ENCODE measurements around the gene SLC28A2. TPM values are rescaled to one million over a fixed set of nuclear protein-coding genes. Genes with fewer than 3 reads are reported as not detected.
A peak's percentile ranks its signal among the peaks of the same experiment; 100 is the strongest.
"Not testable (repeated sequence)": the region's sequence is repeated elsewhere in the genome, so short reads cannot be mapped to it uniquely, and the experiment has no call there.

The SLC28A2 gene
- total and polyA plus RNA-seq, 9 donors = 0.10 to 1.0 (median 0.17) TPM; not detected in 3

- H3K4me1 ChIP-seq (ENCODE audit: control insufficient read depth, insufficient read depth, low read length) = no peaks in the 10 kb centered on the region
- DNase-seq = no peak
- H3K4me3 ChIP-seq (ENCODE audit: low read length) = no peak overlapping the region
- H3K27me3 ChIP-seq (ENCODE audit: control insufficient read depth, insufficient read depth, low read length) = no peaks in the 10 kb centered on the region
- H3K36me3 ChIP-seq (ENCODE audit: control insufficient read depth, insufficient read depth, low read length) = no peaks in the 10 kb centered on the region
- no peaks in the 10 kb centered on the region for H3K9me3 ChIP-seq (replicated peaks; ENCODE audit: control insufficient read depth, low read depth, low read length)
- 56% methylated on average over 2 of the region's 6 CpGs for WGBS (ENCODE audit: insufficient coverage)
- no peak overlapping the region for H3K27ac ChIP-seq (ENCODE audit: low read length)
Observed at GRCh38 chr15:45288947-45289346, 36.9 kb downstream of the SLC28A2 start.

- WGBS (ENCODE audit: insufficient coverage) = 47% methylated on average over 3 of the region's 9 CpGs
Observed at GRCh38 chr15:45291822-45292582, 40.0 kb downstream of the SLC28A2 start.

GRCh38 chr15:45293326-45293725 lies 41.3 kb downstream of the SLC28A2 start:
- not testable (repeated sequence) for H3K4me3 ChIP-seq (ENCODE audit: low read length); H3K4me1 ChIP-seq (ENCODE audit: control insufficient read depth, insufficient read depth, low read length); H3K9me3 ChIP-seq (replicated peaks; ENCODE audit: control insufficient read depth, low read depth, low read length); DNase-seq; H3K27ac ChIP-seq (ENCODE audit: low read length); H3K36me3 ChIP-seq (ENCODE audit: control insufficient read depth, insufficient read depth, low read length); H3K27me3 ChIP-seq (ENCODE audit: control insufficient read depth, insufficient read depth, low read length)
- WGBS (ENCODE audit: insufficient coverage) = 90% methylated on average over 5 of the region's 27 CpGs

More at GRCh38 chr15:45291822-45292582, 40.0 kb downstream of the SLC28A2 start:
- H3K27me3 ChIP-seq (ENCODE audit: control insufficient read depth, insufficient read depth, low read length) = no peaks in the 10 kb centered on the region
- no peaks in the 10 kb centered on the region for H3K4me1 ChIP-seq (ENCODE audit: control insufficient read depth, insufficient read depth, low read length)
- no peaks in the 10 kb centered on the region for H3K36me3 ChIP-seq (ENCODE audit: control insufficient read depth, insufficient read depth, low read length)
- no peak overlapping the region for H3K27ac ChIP-seq (ENCODE audit: low read length)
- no peak for DNase-seq
- H3K9me3 ChIP-seq (replicated peaks; ENCODE audit: control insufficient read depth, low read depth, low read length) = no peaks in the 10 kb centered on the region
- no peak overlapping the region for H3K4me3 ChIP-seq (ENCODE audit: low read length)

GRCh38 chr15:45298964-45299378 lies 46.9 kb downstream of the SLC28A2 start:
- not testable (repeated sequence) for H3K4me1 ChIP-seq (ENCODE audit: control insufficient read depth, insufficient read depth, low read length); H3K36me3 ChIP-seq (ENCODE audit: control insufficient read depth, insufficient read depth, low read length); H3K27ac ChIP-seq (ENCODE audit: low read length); H3K9me3 ChIP-seq (replicated peaks; ENCODE audit: control insufficient read depth, low read depth, low read length); H3K27me3 ChIP-seq (ENCODE audit: control insufficient read depth, insufficient read depth, low read length); DNase-seq; H3K4me3 ChIP-seq (ENCODE audit: low read length)
- WGBS (ENCODE audit: insufficient coverage) = 60% methylated on average over 1 of the region's 2 CpGs

GRCh38 chr15:45304711-45305110 lies 52.7 kb downstream of the SLC28A2 start:
- Histone ChIP-seq H3K4me3 (ENCODE audit: low read length) (no peak overlapping the region), H3K27me3 (ENCODE audit: control insufficient read depth, insufficient read depth, low read length) (peaks cover 2% of the 10 kb centered on the region), H3K27ac (ENCODE audit: low read length) (no peak overlapping the region), H3K36me3 (ENCODE audit: control insufficient read depth, insufficient read depth, low read length) (no peaks in the 10 kb centered on the region), H3K9me3 (replicated peaks; ENCODE audit: control insufficient read depth, low read depth, low read length) (no peaks in the 10 kb centered on the region), H3K4me1 (ENCODE audit: control insufficient read depth, insufficient read depth, low read length) (no peaks in the 10 kb centered on the region)
- WGBS (ENCODE audit: insufficient coverage) = no CpG with 5 or more reads among the region's 3 CpGs
- DNase-seq = no peak

- WGBS (ENCODE audit: insufficient coverage) = no CpG with 5 or more reads among the region's 4 CpGs
- peaks cover 2% of the 10 kb centered on the region for H3K27me3 ChIP-seq (ENCODE audit: control insufficient read depth, insufficient read depth, low read length)
- no peak overlapping the region for H3K27ac ChIP-seq (ENCODE audit: low read length)
- H3K4me3 ChIP-seq (ENCODE audit: low read length) = no peak overlapping the region
- no peaks in the 10 kb centered on the region for H3K36me3 ChIP-seq (ENCODE audit: control insufficient read depth, insufficient read depth, low read length)
- no peaks in the 10 kb centered on the region for H3K4me1 ChIP-seq (ENCODE audit: control insufficient read depth, insufficient read depth, low read length)
- H3K9me3 ChIP-seq (replicated peaks; ENCODE audit: control insufficient read depth, low read depth, low read length) = no peaks in the 10 kb centered on the region
- DNase-seq = no peak
Observed at GRCh38 chr15:45306105-45306504, 54.1 kb downstream of the SLC28A2 start.

- Histone ChIP-seq H3K4me1 (ENCODE audit: control insufficient read depth, insufficient read depth, low read length) (no peaks in the 10 kb centered on the region), H3K27me3 (ENCODE audit: control insufficient read depth, insufficient read depth, low read length) (peaks cover 2% of the 10 kb centered on the region), H3K4me3 (ENCODE audit: low read length) (no peak overlapping the region), H3K27ac (ENCODE audit: low read length) (no peak overlapping the region), H3K36me3 (ENCODE audit: control insufficient read depth, insufficient read depth, low read length) (no peaks in the 10 kb centered on the region), H3K9me3 (replicated peaks; ENCODE audit: control insufficient read depth, low read depth, low read length) (no peaks in the 10 kb centered on the region)
- peak; percentile 79 for DNase-seq
- WGBS (ENCODE audit: insufficient coverage) = no CpG with 5 or more reads among the region's 5 CpGs
Observed at GRCh38 chr15:45307230-45307924, 55.3 kb downstream of the SLC28A2 start.

- H3K4me1 ChIP-seq (ENCODE audit: control insufficient read depth, insufficient read depth, low read length); H3K27ac ChIP-seq (ENCODE audit: low read length); H3K27me3 ChIP-seq (ENCODE audit: control insufficient read depth, insufficient read depth, low read length); H3K36me3 ChIP-seq (ENCODE audit: control insufficient read depth, insufficient read depth, low read length); DNase-seq; H3K4me3 ChIP-seq (ENCODE audit: low read length); H3K9me3 ChIP-seq (replicated peaks; ENCODE audit: control insufficient read depth, low read depth, low read length): not testable (repeated sequence)
- WGBS (ENCODE audit: insufficient coverage) = 96% methylated on average over 17 of the region's 31 CpGs
Observed at GRCh38 chr15:45314117-45314516, 62.1 kb downstream of the SLC28A2 start.

- 58% methylated on average over 13 of the region's 13 CpGs for WGBS (ENCODE audit: insufficient coverage)
- H3K4me3 ChIP-seq (ENCODE audit: low read length) = no peak overlapping the region
Observed at GRCh38 chr15:45314960-45315359, 62.9 kb downstream of the SLC28A2 start.

GRCh38 chr15:45319472-45320214 lies 67.6 kb downstream of the SLC28A2 start:
- Histone ChIP-seq H3K4me1 (ENCODE audit: control insufficient read depth, insufficient read depth, low read length) (no peaks in the 10 kb centered on the region), H3K27me3 (ENCODE audit: control insufficient read depth, insufficient read depth, low read length) (no peaks in the 10 kb centered on the region), H3K4me3 (ENCODE audit: low read length) (no peak overlapping the region), H3K36me3 (ENCODE audit: control insufficient read depth, insufficient read depth, low read length) (no peaks in the 10 kb centered on the region), H3K9me3 (replicated peaks; ENCODE audit: control insufficient read depth, low read depth, low read length) (no peaks in the 10 kb centered on the region), H3K27ac (ENCODE audit: low read length) (no peak overlapping the region)
- 90% methylated on average over 2 of the region's 7 CpGs for WGBS (ENCODE audit: insufficient coverage)
- DNase-seq = no peak

More at GRCh38 chr15:45314960-45315359, 62.9 kb downstream of the SLC28A2 start:
- Histone ChIP-seq H3K27ac (ENCODE audit: low read length) (no peak overlapping the region), H3K9me3 (replicated peaks; ENCODE audit: control insufficient read depth, low read depth, low read length) (no peaks in the 10 kb centered on the region), H3K4me1 (ENCODE audit: control insufficient read depth, insufficient read depth, low read length) (no peaks in the 10 kb centered on the region), H3K36me3 (ENCODE audit: control insufficient read depth, insufficient read depth, low read length) (no peaks in the 10 kb centered on the region), H3K27me3 (ENCODE audit: control insufficient read depth, insufficient read depth, low read length) (no peaks in the 10 kb centered on the region)
- DNase-seq = peak; percentile 35
